Caco-2 (cell line): ENCODE data around the gene HIRIP3. TPM values are rescaled to one million over a fixed set of nuclear protein-coding genes. Genes with fewer than 3 reads are reported as not detected.

Experiments
- BruUV-seq: library from RNA; stranded (reverse); fragments of 400-500 nt; replicated peaks from 2 replicates; lab custom pipeline; 2021; lab: Mats Ljungman, UMichigan
- CTCF ChIA-PET: fragments of 300-600 bp; sonication (Branson Sonifier 250); formaldehyde crosslinking; loops from one replicate; lab custom pipeline; 2022; ENCODE audit warnings: antibody characterized with exemption; lab: Charles Lee
- POLR2A ChIA-PET: fragments of 300-600 bp; sonication (Branson Sonifier 250); formaldehyde crosslinking; loops from one replicate; lab custom pipeline; 2022; ENCODE audit warnings: antibody characterized with exemption; lab: Charles Lee
- DNase-seq, 2 experiments: peaks; one replicate each; pipeline versions ENCODE4 v3.0.0 to v3.0.0-alpha.2; 2020 to 2022
- H3K27me3 ChIP-seq: replicated peaks from 2 replicates; pipeline ENCODE4 v1.6.0; 2011; ENCODE audit warnings: low read length; ENCODE audit not compliant: control insufficient read depth, insufficient read depth
- H3K36me3 ChIP-seq: 2 replicates; pipeline ENCODE4 v1.5.1; 2011; ENCODE audit warnings: low read length; ENCODE audit not compliant: control insufficient read depth, insufficient read depth
- H3K4me1 ChIP-seq: fragments of 250-450 bp; sonication (Bioruptor Pico); 2 replicates; pipeline ENCODE4 v1.5.1; 2020; ENCODE audit warnings: mild to moderate bottlenecking
- H3K4me3 ChIP-seq: 2 replicates; pipeline ENCODE4 v1.5.1; 2011; ENCODE audit warnings: low read depth, mild to moderate bottlenecking, control low read depth, low read length
- H3K9me3 ChIP-seq: fragments of 250-450 bp; sonication (Bioruptor Pico); 2 replicates; pipeline ENCODE4 v1.5.1; 2020; ENCODE audit warnings: mild to moderate bottlenecking, moderate library complexity
- H3K27ac Mint-ChIP-seq: one replicate; pipeline ENCODE4 v1.8.0; 2022; ENCODE audit warnings: mixed read lengths; ENCODE audit not compliant: unreplicated experiment
- H3K27me3 Mint-ChIP-seq: one replicate; pipeline ENCODE4 v1.8.0; 2022; ENCODE audit warnings: mixed read lengths; ENCODE audit not compliant: insufficient read depth, unreplicated experiment
- H3K36me3 Mint-ChIP-seq: one replicate; pipeline ENCODE4 v1.8.0; 2022; ENCODE audit warnings: mild to moderate bottlenecking, mixed read lengths; ENCODE audit not compliant: insufficient read depth, unreplicated experiment
- H3K4me1 Mint-ChIP-seq: one replicate; pipeline ENCODE4 v1.8.0; 2022; ENCODE audit warnings: low read depth, mixed read lengths; ENCODE audit not compliant: unreplicated experiment
- H3K4me3 Mint-ChIP-seq: one replicate; pipeline ENCODE4 v1.8.0; 2022; ENCODE audit warnings: mild to moderate bottlenecking, moderate library complexity, mixed read lengths; ENCODE audit not compliant: unreplicated experiment
- H3K9me3 Mint-ChIP-seq: one replicate; pipeline ENCODE4 v1.8.0; 2022; ENCODE audit warnings: mixed read lengths; ENCODE audit not compliant: unreplicated experiment
- CTCF ChIP-seq, 2 experiments: fragments of 200-600 bp in 1 of 2; IDR thresholded peaks; 1 replicate in 1 of 2; 2 replicates in 1 of 2; pipeline versions ENCODE4 v1.5.1 to v1.8.0; 2011 to 2022; ENCODE audit warnings: antibody characterized with exemption in 1 of 2, control low read depth in 1 of 2, inconsistent platforms in 1 of 2, low read depth in 1 of 2, low read length in 1 of 2, mild to moderate bottlenecking in 1 of 2, moderate library complexity in 1 of 2; ENCODE audit not compliant: insufficient read depth in 1 of 2, severe bottlenecking in 1 of 2, unreplicated experiment in 1 of 2
- intact Hi-C: fragments of 100-400 bp; cut with micrococcal nuclease; formaldehyde crosslinking; loops from one replicate; pipeline ENCODE4 v1.10.0; 2022; ENCODE audit not compliant: unreplicated experiment
- total RNA-seq: library from RNA; stranded (reverse); gene quantifications from 2 replicates; pipeline ENCODE4 v1.2.3, GENCODE V29; 2022

Gene HIRIP3
- total RNA-seq, 1 experiment from 2014 or later: 23.3 TPM

- no peak for TF ChIP-seq CTCF (IDR thresholded peaks at IDR 0.05; ENCODE audit: insufficient read depth in 1 of 2, low read depth in 1 of 2, low read length in 1 of 2, severe bottlenecking in 1 of 2, unreplicated experiment in 1 of 2)
- H3K4me3 ChIP-seq: peak overlapping the region; percentile 68
- intact Hi-C loops: loop anchor here (1.0 to 10.0 kb wide), 2 partner anchors 32 to 180 kb away; partner anchors contain the start of genes PAGR1, PRRT2 and TMEM219
- H3K27me3 ChIP-seq: no peaks in the 10 kb centered on the region
- Mint-ChIP-seq H3K27ac (peak overlapping the region; percentile 65), H3K4me3 (peak overlapping the region; percentile 99), H3K9me3 (no peaks in the 10 kb centered on the region), H3K27me3 (no peaks in the 10 kb centered on the region), H3K4me1 (peaks cover 13% of the 10 kb centered on the region), H3K36me3 (peaks cover 47% of the 10 kb centered on the region)
- peak in 1 of 2 experiments; percentile 84 for DNase-seq
- H3K9me3 ChIP-seq: no peaks in the 10 kb centered on the region
- ChIA-PET CTCF (interaction anchor here (1.2 kb wide), 1 partner anchor 22 kb away, joined by 4 read pairs; no protein-coding TSS in a partner anchor), POLR2A (interaction anchor here (1.2 to 1.6 kb wide), 2 partner anchors 21 to 69 kb away, joined by 9 to 15 read pairs; partner anchors contain the start of genes KCTD13 and TAOK2)
- no peaks in the 10 kb centered on the region for H3K36me3 ChIP-seq
- H3K4me1 ChIP-seq: peaks cover 11% of the 10 kb centered on the region; the same call in 1 of the 2 replicates
- BruUV-seq: no TSS peak
Observed at GRCh38 chr16:29994600-29995323, 655 bp downstream of the HIRIP3 start.

GRCh38 chr16:29993903-29994599, 1.4 kb downstream of the HIRIP3 start:
- POLR2A ChIA-PET: interaction anchor here (1.6 kb wide), 2 partner anchors 21 to 69 kb away, joined by 4 to 9 read pairs; partner anchors contain the start of gene KCTD13
- peaks cover 20% of the 10 kb centered on the region for H3K4me1 Mint-ChIP-seq
- H3K4me1 ChIP-seq: peaks cover 11% of the 10 kb centered on the region; the same call in 1 of the 2 replicates
- no peak for DNase-seq
- peaks cover 49% of the 10 kb centered on the region for H3K36me3 Mint-ChIP-seq
- no peaks in the 10 kb centered on the region for H3K36me3 ChIP-seq
- intact Hi-C loops: loop anchor here (10.0 kb wide), 1 partner anchor 179 kb away; the partner anchor contains the start of genes PAGR1 and PRRT2
- H3K27ac Mint-ChIP-seq: peak overlapping the region; percentile 65
- no peaks in the 10 kb centered on the region for H3K27me3 Mint-ChIP-seq
- peak overlapping the region; percentile 68; the same call in 1 of the 2 replicates for H3K4me3 ChIP-seq
- peak overlapping the region; percentile 99 for H3K4me3 Mint-ChIP-seq
- H3K27me3 ChIP-seq: no peaks in the 10 kb centered on the region
- H3K9me3 Mint-ChIP-seq: no peaks in the 10 kb centered on the region
- H3K9me3 ChIP-seq: no peaks in the 10 kb centered on the region
- CTCF ChIA-PET: no interaction called here
- TF ChIP-seq CTCF (IDR thresholded peaks at IDR 0.05; ENCODE audit: insufficient read depth in 1 of 2, low read depth in 1 of 2, low read length in 1 of 2, severe bottlenecking in 1 of 2, unreplicated experiment in 1 of 2): no peak
- TSS peak; percentile 64 for BruUV-seq
